GM10266 (cell line): Measurements from ENCODE around the gene ASTL.
"Not testable (repeated sequence)": the region's sequence is repeated elsewhere in the genome, so short reads cannot be mapped to it uniquely, and the experiment has no call there.

Experiments used
- DNase-seq: peaks from one replicate; pipeline ENCODE4 v3.0.0; 2012; ENCODE audit errors: extremely low spot score
- TF ChIP-seq, protein P1 (sequence below): IDR thresholded peaks from 2 replicates; pipeline ENCODE4 v1.5.1; 2012; ENCODE audit warnings: mild to moderate bottlenecking, low read depth; ENCODE audit not compliant: control insufficient read depth, insufficient read depth; ENCODE audit errors: missing control alignments

Gene ASTL

GRCh38 chr2:96088340-96089335 is 49.7 kb downstream of the ASTL start:
- no peak for DNase-seq
- TF ChIP-seq, protein P1, sequence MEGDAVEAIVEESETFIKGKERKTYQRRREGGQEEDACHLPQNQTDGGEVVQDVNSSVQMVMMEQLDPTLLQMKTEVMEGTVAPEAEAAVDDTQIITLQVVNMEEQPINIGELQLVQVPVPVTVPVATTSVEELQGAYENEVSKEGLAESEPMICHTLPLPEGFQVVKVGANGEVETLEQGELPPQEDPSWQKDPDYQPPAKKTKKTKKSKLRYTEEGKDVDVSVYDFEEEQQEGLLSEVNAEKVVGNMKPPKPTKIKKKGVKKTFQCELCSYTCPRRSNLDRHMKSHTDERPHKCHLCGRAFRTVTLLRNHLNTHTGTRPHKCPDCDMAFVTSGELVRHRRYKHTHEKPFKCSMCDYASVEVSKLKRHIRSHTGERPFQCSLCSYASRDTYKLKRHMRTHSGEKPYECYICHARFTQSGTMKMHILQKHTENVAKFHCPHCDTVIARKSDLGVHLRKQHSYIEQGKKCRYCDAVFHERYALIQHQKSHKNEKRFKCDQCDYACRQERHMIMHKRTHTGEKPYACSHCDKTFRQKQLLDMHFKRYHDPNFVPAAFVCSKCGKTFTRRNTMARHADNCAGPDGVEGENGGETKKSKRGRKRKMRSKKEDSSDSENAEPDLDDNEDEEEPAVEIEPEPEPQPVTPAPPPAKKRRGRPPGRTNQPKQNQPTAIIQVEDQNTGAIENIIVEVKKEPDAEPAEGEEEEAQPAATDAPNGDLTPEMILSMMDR: no peak

- TF ChIP-seq, protein P1: no peak
- no peak for DNase-seq
These were observed 51.2 kb downstream of the ASTL start for GRCh38 chr2:96087130-96087529.

GRCh38 chr2:96085541-96086355 is 52.6 kb downstream of the ASTL start:
- DNase-seq: no peak

DNA sequence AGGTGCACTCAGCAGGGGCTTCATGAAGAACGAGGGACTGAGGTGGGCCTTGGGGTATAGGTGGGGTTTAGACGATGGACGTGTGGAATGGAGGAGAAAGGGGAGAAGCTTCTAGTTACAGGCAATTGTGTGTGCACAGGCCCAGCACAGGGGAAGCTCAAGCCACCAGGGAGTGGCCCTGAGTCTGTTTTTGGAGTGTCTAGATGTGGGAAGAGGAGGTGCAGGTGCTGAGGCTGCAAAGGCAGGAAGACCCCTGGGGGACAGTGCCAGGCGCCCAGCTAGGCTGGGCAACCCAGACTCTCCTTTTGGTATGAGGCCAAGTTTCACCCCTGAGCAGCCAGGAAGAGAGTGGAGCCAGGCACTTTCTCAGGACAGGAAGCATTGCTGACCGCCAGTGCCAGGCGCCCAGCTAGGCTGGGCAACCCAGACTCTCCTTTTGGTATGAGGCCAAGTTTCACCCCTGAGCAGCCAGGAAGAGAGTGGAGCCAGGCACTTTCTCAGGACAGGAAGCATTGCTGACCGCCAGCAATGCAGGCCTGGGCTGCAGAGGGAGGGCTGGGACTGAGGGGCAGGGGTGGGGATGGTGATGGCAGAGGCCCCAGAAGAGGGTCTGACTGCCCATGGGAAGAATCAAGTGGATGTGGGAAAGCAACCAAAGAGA is 53.3 kb downstream of the ASTL start:
- not testable (repeated sequence) for DNase-seq

More at GRCh38 chr2:96085541-96086355, 52.6 kb downstream of the ASTL start:
- TF ChIP-seq, protein P1: no peak

GRCh38 chr2:96083989-96084857 is 54.1 kb downstream of the ASTL start:
- no peak for DNase-seq
- TF ChIP-seq, protein P1: no peak

DNA sequence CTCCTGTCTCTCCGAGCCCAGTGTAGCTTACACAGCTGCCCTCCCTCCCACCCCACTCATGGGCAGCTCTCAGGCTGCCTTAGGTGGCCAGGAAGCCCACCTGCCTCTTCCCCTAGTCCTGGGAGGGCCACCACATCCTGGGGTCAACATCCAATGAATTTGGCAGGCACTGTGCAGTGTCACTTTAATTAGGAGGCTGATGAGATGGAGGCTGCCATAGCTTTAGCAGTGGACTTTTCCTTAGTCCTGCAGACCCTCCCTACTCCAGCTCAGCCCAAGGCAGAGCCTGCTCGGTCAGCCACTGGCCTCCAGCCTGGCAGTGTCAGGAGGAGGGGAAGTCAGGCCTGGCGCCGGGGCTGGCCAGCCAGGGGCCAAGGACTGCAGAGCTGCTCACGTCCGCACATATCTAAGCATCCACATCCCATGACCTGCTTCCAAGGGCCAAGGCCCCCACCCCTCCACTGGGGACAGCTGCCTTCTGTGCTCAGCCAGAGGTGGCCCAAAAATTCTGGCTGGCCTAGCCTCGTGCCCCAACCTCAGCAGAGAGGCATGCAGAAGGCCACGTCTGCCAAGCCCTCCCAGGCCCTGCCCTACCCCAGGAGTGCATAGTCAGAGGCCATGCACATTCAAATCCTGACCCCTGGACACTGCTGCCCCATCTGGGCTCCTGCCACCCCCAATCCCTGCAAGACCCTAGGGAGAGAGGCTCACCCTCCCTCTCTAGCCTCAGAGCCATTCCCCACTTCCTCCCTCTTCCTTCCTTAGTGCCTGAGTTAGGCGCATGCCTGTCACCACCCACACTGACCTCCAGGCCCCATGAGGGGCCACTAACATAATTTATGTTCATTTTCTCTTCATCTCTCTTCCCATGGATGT is 55.0 kb downstream of the ASTL start:
- TF ChIP-seq, protein P1: no peak
- DNase-seq: no peak
